Neural progenitor cell (in vitro differentiated cells): Measurements from ENCODE around the gene HYAL4.

Source experiments
- EZH2 ChIP-seq: fragments of 200-600 bp; sonication (generic); IDR thresholded peaks from 2 replicates; pipeline ENCODE4 v1.6.1; 2017; ENCODE audit warnings: antibody characterized with exemption, mild to moderate bottlenecking, moderate library complexity
- EZH2phosphoT487 ChIP-seq: fragments of 200-600 bp; sonication (generic); IDR thresholded peaks from 2 replicates; pipeline ENCODE4 v1.6.1; 2017; ENCODE audit warnings: antibody characterized with exemption

- TF ChIP-seq EZH2phosphoT487: no peak
- TF ChIP-seq EZH2: no peak
Observed at GRCh38 chr7:123836656-123837055, 8.3 kb upstream of the HYAL4 start.
